GM18520 (cell line): ENCODE measurements around the gene SECISBP2.
"Not testable (repeated sequence)": the region's sequence is repeated elsewhere in the genome, so short reads cannot be mapped to it uniquely, and the experiment has no call there.

Experiments
- ATAC-seq: cut with Tn5 transposase; IDR thresholded peaks from one replicate; pipeline ENCODE4 v1.9.1; 2021; ENCODE audit not compliant: unreplicated experiment

SECISBP2 gene

DNA sequence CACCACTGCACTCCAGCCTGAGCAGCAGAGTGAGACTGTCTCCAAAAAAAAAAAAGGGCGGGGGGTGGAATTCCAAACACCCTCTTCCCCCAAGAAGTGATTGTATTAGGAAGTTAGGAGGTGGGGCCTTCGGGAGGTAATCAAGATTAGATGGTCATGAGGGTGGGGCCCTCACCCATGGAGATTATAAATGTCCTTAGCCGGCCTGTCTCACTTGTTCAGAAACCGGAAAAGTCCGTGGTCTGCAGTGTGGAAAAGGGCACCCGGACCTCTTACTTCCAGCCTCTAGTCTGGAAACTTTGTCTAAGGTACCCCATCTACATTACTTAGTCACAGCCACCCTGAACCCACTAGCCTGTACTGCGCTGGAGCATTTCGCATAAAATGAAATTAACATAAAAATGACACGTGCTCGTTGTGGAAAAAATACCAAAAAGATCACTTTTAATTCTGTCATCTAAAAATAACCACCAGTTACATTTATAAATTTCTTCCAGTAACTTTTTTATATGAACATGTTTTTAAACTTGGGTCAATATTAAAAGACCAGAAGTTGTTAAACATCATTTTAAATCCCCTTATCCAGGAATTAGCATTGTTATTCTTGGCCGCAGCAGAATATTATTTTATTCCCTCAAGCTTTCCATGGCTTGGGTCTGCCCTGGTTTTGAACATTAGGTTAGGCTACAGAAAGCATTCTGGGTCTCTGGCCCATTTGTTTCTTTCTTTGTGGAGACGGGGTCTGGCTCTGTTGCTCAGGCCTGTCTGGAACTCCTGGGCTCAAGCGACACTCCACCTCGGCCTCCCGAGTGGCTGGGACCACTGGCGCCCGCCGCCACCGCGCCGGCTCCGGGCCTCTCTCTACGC, 8.5 kb upstream of the SECISBP2 start:
- ATAC-seq = no peak

DNA sequence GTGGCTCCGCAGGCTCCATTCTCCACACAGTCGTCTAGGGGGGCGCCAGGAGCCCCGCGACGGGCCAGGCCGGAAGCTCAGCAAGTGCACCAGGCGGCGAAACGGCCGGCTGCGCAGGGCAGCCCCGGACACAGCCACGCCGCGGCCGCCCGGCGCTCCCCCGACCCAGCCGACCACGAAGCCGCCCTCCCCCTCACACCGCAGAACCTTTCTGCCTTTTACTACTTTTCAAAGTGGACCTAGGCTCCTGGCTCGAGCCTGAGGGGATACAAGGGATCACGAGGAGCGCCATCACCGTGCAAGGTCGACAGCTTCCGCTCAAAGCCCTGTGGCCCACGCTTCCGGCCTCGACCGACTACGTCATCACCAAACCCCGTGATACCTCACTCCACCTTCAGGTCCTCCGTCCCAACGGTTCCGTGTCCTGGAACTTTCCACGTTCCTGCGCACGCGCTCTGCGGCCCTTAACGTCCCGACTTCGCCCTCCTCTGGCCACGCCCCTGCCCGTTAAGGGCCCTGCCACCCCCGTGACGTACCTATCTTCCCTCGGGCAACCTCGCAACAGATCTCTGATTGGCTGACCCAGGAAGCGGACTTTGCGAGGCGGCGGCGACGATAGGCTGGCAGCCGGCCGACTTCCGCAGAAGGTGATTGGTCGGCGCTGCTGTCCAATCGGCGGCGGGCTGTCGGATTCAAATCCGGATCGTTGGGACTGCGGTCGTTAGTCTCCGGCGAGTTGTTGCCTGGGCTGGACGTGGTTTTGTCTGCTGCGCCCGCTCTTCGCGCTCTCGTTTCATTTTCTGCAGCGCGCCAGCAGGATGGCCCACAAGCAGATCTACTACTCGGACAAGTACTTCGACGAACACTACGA, 7.6 kb upstream of the SECISBP2 start, which contains the start of gene CKS2:
Gene CKS2 (plus strand): TSS at position 721 of the 871 bp plus-strand sequence. CDS start 98 bp downstream, at position 819.
- peak; percentile 87 for ATAC-seq

DNA sequence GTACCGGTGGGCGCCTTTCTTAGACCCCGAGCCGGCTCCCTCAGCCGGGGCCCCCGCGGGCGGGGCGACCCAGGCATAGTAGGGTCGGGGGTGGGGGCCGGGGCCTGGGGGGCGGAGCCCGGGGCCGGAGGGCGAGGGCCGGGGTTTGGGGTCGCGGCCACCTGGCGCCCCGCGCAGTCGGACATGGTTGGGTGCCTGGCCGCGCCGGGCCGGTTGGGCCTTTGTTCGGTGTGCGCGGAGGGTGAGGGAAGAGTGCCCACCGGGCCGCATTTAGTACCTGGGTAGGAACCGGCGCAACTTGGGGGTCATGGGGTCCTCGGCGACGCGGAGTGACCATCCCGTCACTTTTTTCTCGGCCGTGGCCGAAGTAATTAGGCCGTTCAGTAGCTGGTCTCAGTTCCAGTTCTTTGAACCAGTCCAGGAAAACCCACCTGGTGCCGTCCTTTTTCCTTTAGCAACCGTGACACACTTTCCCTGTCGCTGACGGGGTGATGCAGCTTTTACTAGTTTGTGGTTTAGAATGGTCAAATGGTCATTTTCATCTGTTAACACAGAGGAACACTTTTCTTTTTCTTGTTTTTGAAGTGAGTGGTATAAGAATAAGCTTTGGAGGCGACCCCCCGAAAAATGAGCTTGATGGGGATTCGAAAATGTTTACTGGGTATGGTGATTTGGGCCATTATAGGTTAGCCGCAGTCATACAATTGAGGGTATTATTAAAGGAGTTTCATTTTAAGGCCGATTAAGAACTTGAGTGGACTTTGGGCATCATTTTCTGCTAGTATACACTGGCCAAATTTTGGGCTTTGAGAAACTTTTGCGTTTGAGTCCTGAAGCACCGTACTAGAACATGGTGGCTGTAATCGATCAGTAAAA, 6.7 kb upstream of the SECISBP2 start:
- no peak for ATAC-seq

DNA sequence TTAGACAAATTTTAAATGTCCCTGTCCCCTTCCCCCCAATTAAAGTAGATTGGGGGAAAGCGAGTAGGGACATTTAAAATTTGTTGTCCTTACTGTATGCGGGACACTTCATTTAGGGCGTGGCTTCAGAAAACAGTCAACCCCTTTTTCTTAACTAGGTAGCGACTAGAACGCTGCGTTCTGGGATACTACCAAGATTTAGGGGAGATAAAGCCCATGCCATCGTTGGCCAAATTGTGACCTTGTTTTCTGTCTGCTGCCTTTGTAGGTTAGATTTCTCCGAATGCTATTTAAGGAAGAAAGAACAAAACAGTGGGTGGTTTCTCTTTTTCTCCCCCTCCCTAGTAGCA, 6.1 kb upstream of the SECISBP2 start:
- ATAC-seq = no peak

DNA sequence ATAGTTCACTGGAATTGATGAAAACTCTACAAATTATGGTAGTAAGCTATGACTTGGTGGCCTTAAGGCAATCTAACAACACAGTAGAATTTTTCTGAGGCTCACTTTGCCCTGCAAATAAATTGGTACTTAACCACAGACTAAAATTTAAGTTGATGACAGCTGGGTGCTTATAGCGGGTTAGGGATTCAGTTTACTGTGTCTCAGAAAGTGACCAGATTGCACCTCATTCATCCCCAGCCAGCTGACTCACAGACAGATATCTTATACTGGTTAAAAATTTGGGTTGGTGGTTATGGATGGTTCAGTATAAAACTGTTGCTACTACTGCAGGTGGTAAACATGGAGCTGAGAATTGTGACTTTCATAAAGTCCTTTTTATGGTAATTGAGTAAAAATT, 4.5 kb upstream of the SECISBP2 start:
- no peak for ATAC-seq

DNA sequence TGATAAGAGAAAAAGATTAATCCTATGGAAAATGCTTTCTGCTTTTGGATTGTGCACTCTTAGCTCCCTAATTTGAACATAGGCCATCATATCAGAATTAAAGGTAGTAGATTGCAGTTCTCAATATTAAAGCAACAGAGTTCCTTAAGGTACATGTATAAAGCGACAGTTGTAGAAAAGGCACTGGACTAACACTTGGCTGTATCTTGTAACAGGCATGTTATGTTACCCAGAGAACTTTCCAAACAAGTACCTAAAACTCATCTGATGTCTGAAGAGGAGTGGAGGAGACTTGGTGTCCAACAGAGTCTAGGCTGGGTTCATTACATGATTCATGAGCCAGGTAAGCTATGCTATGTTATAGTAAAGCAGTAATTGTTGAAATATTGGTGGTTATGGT, 3.3 kb upstream of the SECISBP2 start:
- no peak for ATAC-seq

DNA sequence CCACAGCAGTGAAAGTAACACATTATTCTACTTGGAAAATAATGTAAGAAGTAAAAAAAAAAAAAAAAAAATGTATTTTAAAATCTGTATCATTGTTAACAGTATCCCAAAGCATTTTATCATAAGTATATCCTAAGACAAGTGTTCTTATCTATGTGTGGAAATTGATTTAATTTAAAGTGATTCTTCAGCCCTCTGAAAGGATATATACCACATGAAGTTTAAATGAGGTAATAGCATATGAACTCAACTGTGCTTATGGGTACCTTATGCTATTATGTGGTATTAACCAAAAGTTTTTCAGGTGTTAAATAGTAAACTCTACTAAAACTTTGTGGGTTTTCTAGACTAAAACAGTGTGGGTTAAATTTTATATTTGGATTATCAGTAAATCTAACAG, 2.8 kb upstream of the SECISBP2 start:
- ATAC-seq = no peak

DNA sequence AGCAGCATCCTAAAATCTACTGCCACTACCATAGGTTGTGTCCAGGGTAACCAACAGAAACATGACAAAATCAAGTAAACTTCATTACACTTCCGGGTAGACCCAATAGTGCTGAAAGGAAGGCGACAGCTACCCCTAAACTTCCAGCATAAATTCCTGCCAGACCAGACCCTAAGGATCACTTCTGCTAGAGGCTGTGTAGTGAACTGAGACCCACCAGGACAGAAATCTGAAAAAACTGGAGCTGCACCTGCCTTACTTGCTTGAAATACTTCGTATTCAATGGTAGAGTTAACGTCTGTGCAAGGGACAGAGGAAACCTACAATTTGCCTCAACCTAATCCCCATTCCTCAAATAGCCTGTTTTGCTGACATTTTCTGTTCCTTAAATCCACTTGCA, 1.0 kb upstream of the SECISBP2 start:
- no peak for ATAC-seq

DNA sequence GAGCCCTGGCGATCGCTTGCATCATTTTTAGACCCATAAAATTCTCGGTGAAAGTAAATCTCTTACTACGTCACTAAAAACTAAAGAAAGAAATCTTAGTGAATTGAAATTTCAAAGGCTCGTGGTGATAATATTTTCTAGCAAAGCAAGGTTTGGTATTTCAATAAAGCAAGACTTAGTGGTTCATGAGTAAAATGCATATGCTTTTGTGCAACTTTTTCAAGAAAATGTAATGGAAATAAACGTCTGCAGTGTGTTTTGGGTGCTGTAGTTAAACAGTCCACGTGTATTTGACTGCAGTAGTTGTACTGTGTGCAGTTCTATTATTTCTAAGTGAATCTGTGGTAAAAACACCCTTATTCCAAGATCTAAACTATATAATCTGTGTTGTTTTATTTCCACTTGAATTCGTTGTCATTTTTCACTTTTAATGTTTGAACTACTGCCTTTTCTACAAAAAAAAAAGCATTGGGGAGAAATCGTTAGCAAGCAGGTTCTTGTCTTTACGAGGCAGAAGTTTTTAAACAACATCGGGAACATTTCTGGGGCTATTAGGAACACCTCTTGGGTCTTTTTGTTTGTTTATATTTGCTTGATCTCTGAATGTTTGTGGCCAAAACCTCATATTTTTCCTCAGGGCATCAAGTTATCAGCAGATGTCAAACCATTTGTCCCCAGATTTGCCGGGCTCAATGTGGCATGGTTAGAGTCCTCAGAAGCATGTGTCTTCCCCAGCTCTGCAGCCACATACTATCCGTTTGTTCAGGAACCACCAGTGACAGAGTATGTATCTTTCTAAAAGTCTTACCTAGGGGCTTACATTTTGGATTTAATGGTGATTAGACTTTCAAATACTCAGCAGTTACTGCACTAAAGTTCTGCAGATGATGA, 960 bp downstream of the SECISBP2 start:
- ATAC-seq = no peak

DNA sequence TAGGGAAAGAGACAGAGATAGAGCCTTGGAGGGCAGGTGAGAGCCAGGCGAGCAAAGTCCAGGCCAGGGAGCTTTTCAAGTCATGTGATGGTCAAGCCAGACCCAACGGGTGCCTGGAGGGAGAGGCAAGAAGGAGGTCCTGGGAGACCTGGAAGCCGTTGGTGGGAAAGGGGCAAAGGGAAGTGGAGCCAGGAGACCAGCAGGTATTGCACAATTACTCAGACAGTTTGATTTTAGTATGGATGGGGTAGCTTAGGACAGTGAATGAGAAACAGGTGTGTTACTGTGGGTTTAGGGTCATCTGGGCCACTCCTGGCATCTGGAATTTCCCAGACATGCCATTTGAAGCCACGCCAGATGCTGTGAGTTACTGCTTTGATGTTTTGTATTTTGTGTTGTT, 5.1 kb downstream of the SECISBP2 start:
- no peak for ATAC-seq

DNA sequence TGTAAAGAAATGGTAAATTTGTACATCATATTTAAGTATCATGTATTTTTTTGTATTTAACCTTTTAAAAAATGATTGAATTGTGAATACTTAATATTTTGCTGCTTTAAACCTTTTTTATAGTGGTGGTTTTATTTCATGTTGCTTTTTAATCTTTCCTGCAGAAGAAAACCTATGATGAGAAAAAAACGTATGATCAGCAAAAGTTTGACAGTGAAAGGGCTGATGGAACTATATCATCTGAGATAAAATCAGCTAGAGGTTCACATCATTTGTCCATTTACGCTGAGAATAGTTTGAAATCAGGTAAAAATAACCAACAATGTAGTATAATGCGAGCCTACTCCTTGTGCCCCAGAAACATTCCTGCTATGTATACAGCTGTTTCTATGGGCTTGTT, 7.4 kb downstream of the SECISBP2 start:
- no peak for ATAC-seq

DNA sequence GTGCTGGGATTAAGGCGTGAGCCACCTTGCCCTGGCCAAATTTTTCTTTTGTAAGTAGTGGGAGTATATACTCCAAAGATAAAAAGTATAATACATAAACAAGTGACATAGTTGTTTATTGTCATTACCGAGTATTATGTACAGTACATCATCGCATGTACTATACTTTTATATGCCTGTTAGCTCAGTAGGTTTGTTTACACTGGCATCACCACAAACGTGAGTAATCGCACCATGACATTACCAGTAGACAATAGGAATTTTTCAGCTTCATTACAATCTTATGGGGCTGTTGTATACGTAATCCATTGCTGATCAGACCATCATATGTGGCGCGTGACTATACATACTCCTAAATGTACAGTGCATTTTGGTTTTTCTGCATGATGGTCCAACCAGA, 9.8 kb downstream of the SECISBP2 start:
- ATAC-seq = no peak

DNA sequence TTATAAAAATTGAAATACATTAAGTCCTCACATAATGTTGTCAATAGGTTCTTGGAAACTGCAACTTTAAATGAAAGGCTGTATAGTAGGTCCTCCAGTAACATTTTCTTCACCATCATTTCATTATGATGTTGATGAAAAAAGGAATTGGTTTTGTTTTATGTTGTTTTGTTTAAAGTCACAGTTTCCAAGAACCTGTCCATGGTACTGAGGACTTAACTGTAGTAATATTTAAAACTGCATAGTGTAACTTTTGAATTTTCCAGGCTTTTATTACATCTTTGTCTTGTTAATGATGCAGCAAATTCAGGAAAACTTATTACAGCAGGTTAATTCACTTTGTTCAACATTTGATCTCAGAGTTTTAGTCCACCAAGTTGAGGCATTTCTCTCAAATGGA, 11.6 kb downstream of the SECISBP2 start:
- no peak for ATAC-seq

DNA sequence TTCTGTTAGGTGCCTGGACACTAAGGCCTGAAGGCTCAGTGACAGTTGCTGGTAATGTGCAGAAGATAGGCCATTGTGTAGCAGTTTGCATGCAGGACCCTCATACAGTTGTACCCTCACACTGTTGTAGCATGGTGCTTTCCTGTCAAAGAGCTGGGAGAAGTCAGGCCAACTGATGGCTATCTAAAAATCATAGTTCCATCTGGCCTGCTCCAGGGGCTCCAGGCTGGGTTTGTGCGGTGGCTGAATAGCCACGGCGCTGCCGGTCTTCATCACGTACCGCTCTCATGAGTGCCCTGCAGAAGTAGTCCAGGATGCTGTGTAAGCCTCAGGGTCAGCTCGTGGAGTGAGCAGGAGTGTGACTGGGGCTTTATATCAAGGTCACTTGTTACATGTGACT, 12.2 kb downstream of the SECISBP2 start:
- no peak for ATAC-seq

DNA sequence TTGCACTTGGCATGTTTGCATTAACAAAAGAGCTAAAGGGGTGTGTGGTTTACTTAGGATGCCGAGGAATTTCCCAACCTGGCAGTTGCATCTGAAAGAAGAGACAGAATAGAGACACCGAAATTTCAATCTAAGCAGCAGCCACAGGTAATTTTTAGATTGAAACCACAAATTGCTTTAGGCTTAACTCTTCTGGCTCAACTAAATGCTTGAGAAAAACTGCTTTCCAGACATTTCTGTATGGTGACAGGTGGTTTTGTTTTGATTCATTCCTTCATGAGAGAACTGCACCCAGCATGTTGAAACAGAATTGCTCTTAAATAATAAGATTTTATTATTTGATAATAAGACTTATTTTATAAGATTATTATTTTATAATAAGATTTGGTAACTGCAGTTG, 21.5 kb downstream of the SECISBP2 start:
- no peak for ATAC-seq

DNA sequence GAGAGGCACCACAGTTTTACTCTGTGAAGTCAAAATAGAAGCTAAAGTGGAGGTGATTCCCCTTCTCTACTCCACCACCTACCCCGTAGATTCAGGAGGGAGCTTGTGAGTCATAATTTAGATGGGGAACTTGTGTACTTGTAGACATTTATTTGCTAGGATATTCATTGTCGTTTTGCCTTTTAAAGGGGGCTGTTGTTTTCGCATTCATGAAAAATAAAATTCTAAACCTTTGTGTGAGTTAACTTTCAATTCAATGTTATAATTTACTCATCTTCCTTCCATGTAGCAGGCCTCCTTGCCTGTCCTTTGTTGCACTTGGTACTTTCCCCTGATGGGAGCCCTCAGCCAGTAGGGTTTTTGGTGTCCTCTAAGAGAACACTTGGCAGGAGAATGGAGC, 22.0 kb downstream of the SECISBP2 start:
- no peak for ATAC-seq

DNA sequence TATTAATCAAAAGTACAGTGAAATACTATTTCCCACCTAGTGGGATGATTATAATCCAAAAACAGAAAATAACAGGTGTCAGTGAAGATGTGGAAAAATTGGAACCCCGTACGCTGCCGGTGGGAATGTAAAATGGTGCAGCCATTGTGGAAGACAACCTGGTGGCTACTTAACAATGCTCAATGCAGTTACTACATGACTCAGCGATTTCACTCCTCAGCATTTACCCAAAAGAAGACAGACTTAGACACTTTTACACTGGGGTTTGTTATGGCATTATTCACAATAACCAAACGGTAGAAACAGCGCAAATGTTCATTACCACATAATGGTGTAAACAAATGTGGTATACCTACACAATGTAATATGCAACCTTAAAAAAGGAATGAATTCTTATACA, 23.9 kb downstream of the SECISBP2 start:
- ATAC-seq = no peak

DNA sequence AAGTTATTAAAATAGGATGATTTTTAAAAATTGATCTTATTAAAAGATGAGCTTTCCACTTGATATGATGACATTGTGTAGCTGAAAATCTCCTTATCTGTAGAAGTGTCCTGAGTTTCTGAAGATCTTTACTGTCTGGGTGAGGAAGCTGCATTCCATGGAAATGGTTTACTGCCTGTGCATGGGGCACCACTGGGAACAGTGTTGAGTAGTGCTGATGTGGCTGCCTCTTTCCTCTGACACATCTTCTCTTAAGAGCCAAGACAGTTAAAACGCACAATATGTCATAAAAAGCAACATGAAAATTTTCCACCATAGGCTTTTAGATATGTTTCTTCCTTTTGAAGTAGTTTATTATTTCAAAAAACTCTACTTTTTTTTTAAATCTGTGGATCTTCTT, 24.6 kb downstream of the SECISBP2 start:
- no peak for ATAC-seq

DNA sequence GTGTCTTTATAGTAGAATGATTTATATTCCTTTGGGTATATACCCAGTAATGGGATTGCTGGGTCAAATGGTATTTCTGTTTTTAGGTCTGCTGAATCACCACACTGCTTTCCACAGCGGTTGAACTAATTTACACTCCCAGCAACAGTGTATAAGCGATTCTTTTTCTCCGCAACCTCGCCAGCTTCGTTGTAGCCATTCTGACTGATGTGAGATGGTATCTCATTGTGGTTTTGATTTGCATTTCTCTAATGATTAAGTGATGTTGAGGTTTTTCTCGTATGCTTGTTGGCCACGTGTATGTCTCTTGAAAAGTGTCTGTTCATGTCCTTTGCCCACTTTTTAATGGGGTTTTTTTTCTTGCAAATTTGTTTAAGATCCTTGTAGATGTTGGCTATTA, 25.5 kb downstream of the SECISBP2 start:
- ATAC-seq = not testable (repeated sequence)

DNA sequence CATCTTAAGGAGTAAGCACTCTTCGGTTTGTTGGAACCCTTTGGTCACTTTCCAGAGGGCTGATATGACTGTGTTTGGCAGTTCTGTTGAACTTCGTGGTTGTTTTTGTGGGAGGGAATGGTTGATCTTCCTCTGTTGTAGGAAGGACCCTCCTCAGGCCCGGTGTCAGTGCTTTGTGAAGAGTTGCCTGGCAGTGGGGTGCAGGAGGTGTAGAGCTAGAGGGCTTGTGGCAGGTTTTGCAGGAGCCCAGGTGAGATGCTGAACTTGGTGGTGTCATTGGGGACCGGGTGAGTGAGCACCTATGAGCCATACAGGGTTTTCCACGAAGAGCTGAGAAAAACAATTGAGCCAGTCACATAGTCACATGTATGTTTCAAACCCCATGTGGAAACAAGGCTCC, 27.2 kb downstream of the SECISBP2 start:
- no peak for ATAC-seq
